NCI-H1417 (cell line): ENCODE data around the gene PTK7.
"Not testable (repeated sequence)": the region's sequence is repeated elsewhere in the genome, so short reads cannot be mapped to it uniquely, and the experiment has no call there.

Experiments used
- DNase-seq, 3 experiments: peaks; one replicate each; lab custom pipeline; 2025; lab: John Stamatoyannopoulos, UW

Gene PTK7

GRCh38 chr6:43054206-43054943 is 21.7 kb upstream of the PTK7 start:
- peak in 1 of 3 experiments; percentile 15 for DNase-seq

GRCh38 chr6:43055966-43056365 is 20.1 kb upstream of the PTK7 start:
- DNase-seq: no peak

GRCh38 chr6:43058531-43058930 is 17.6 kb upstream of the PTK7 start:
- DNase-seq: no peak

GRCh38 chr6:43059168-43060033 is 16.7 kb upstream of the PTK7 start, which contains the start of the genes KLC4 and MRPL2:
KLC4 (plus strand) TSS chr6:43059631; CDS start chr6:43061336, 1,705 bp downstream.
MRPL2 (minus strand) TSS chr6:43059434; CDS start chr6:43059381, 53 bp downstream.
- DNase-seq: peak; percentile 98 to 99 (median 98)

GRCh38 chr6:43060034-43060754 is 15.9 kb upstream of the PTK7 start:
- DNase-seq: peak; percentile 28 to 72 (median 62)

- DNase-seq: no peak
Observed at GRCh38 chr6:43060755-43061633, 15.1 kb upstream of the PTK7 start.

- no peak for DNase-seq
Observed at GRCh38 chr6:43061861-43062260, 14.3 kb upstream of the PTK7 start.

- DNase-seq: no peak
Observed at GRCh38 chr6:43062818-43063217, 13.3 kb upstream of the PTK7 start.

- DNase-seq: peak; percentile 25 to 50 (median 28)
Observed at GRCh38 chr6:43070028-43070632, 6.0 kb upstream of the PTK7 start.

GRCh38 chr6:43074847-43075669 is 1.1 kb upstream of the PTK7 start:
- no peak for DNase-seq

GRCh38 chr6:43076464-43077332 is 584 bp downstream of the PTK7 start:
- peak; percentile 53 to 75 (median 71) for DNase-seq

GRCh38 chr6:43077333-43077809 is 1.3 kb downstream of the PTK7 start:
- peak in 1 of 3 experiments; percentile 52 for DNase-seq

- DNase-seq: no peak
Observed at GRCh38 chr6:43077981-43078511, 1.9 kb downstream of the PTK7 start.

GRCh38 chr6:43078691-43079090 is 2.6 kb downstream of the PTK7 start:
- no peak for DNase-seq

GRCh38 chr6:43081043-43081442 is 4.9 kb downstream of the PTK7 start:
- DNase-seq: no peak

GRCh38 chr6:43081922-43082321 is 5.8 kb downstream of the PTK7 start:
- DNase-seq: not testable (repeated sequence)

GRCh38 chr6:43082806-43083655 is 6.9 kb downstream of the PTK7 start:
- no peak for DNase-seq
